HTR-8/SVneo (cell line): ENCODE data around the gene SH2D1A.
"Not testable (repeated sequence)": the region's sequence is repeated elsewhere in the genome, so short reads cannot be mapped to it uniquely, and the experiment has no call there.

ENCODE experiments used
- DNase-seq: peaks from one replicate; pipeline ENCODE4 v3.0.0; 2011; ENCODE audit warnings: low spot score, mixed read lengths; ENCODE audit not compliant: insufficient read length
- FAIRE-seq: peaks from 2 replicates; lab custom pipeline; 2011; peaks lifted over from hg19 to GRCh38; lab: Jason Lieb, UNC

Gene SH2D1A

DNA sequence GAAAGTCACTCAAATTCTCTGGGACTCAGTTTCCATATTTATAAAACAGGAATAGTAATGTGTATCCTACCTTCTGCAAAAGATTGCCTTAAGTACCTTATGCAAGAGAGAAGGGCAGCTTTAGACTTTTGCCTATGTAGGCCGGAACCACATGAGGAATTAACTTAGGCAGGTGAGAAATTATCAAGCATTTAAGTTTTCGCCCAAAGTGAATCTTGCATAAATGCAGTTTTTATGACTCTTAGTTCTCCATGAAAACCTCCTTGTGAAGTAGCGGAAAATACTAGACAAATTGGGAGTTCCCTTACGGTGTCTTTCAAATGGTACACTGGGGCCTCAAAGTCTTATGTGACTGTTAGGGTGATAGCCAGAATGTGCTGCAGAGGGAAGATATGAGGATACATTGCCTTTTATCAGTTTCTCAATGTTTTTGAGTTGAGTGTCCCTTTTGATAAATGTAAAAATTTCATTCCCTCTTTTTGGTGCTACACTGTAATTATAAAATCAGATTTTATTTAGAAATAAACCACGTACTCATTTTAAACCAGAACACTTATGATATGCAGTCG lies 2.6 kb downstream of the SH2D1A start:
- no peak for DNase-seq
- FAIRE-seq = no peak

DNA sequence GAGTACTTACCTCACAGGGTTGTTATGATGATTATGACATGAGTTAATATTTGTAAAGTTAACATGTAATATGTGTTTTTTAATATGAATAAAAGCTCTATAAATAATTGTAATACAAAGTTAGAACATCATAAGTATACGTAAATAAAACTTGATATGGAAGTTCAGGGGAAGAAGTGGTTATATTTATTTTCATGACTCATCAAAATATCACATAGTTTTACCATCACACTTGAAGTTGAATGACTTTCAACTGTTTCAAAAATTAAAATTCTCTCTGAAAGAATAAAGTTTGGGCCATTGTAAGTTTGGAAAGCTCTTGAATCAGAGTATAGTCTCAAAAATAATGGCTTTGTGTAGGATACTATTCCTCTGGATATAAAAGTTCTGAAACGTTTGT lies 8.3 kb downstream of the SH2D1A start:
- FAIRE-seq = no peak
- DNase-seq = no peak

DNA sequence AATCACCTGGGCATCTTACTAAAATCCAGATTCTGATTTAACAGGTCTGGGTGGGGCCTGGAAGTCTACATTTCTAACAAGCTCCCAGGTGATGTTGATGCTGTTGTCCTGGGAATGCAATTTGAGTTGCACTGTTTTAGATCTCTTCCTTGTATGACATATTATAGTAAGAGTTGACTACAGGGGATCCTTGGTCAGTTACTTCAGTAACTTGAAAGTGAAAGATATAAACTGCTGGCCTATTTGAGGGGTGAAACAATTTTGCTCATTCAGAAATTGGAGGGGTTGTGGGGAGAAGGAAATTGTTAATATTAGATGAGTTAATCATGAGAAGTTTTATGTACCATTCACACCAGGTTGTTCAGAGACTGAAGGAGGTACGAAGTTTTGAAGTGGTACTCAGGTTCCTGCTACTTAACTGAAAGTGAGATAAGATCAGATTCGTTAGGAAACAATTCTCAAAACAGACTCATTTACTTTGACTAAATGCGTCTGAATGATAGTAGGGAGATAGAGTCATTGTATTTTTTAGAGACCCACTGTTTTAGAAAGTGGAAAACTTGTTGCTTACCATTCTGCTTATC lies 12.5 kb downstream of the SH2D1A start:
- no peak for DNase-seq
- no peak for FAIRE-seq

DNA sequence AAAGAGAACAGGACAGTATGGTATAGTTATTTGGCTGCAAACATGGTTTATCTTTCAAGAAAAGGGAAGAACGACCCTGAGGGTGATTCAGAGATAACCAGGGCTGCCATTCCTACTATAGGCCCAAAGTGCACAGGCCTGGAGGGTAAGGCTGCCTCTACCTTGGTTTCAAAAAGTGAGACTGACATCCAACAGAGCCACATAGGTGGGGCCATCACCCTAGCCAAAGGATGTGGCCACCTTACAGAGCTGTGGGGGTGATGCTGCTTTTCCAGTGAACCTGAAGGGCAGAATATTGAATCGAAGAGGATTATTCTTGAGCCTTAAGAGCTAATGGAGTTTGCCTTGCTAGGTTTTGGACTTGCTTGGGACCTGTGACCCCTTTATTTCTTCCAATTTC lies 15.7 kb downstream of the SH2D1A start:
- FAIRE-seq = no peak
- DNase-seq = no peak

DNA sequence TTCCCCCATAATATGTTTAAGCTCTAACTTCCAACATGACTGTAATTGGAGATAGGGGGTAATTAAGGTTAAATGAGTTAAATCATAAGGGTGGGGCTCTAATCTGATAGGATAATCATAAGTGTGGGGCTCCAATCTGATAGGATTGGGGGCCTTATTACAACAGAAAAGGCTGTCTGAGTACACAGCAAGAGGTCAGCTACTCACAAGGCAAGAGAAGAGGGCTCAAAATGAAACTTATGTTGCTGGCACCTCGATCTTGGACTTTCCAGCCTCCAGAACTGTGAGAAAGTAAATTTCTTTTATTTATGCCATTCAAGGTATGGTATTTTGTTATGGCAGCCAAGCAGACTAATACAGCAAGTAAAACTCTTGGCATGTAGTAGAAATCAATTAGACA lies 16.4 kb downstream of the SH2D1A start:
- FAIRE-seq (no peak), DNase-seq (no peak)

DNA sequence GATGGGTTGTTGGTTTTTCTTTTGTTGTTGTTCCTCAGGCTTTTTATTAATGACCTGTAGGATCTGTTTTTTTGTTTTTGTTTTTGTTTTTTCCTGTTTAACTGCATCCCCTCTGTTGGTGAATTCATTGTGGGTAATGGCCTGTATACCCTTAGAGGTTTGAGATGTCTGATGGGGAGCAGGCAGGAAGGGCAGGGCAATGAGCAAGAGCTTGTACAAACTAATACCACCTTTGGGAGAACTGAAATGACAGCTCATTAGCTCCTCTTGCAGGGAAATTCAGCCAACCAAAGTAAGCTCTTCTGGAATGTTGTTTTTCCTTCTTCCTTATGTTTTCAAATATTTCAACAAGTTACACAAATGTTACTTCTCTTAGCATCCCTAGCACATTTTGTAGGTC lies 23.4 kb downstream of the SH2D1A start:
- FAIRE-seq (no peak), DNase-seq (no peak)

DNA sequence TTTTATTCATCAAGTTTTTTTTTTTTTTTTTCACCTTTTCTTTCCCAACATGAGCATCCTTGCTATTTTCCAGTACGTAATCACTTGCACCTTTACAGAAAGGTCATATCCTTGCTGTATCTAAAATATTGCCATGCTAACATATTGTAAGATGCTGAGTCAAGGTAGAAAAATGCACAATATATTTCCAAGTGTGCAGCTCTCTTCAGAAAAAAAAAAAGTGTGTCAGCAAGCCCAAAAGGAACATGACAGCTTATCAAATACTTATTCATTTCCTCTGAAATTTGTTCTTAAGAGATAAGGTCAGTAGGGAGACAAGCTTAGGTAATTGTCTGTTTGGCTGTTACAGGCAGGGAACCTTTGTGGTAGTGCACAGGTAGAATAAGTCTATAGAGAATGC lies 27.0 kb downstream of the SH2D1A start:
- FAIRE-seq (no peak), DNase-seq (no peak)

DNA sequence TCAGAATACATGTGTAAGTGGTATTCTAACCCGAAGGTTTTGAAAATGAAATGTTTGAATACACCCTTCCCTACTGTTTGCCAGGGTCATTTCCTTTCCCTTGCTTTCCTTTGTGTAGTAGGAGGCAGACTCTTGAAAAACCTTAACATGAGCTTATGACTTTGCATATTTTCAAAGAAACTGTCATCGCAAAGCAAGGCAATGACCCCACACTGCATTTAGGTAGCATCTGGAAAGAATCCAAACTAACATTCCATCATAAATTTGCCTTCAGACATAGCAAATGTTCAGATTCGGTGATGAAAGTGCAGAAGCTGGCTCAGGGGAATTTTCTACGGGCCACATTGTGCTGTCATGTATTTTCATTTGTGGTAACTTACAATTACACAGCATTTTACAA lies 32.3 kb downstream of the SH2D1A start:
- DNase-seq (no peak), FAIRE-seq (no peak)

DNA sequence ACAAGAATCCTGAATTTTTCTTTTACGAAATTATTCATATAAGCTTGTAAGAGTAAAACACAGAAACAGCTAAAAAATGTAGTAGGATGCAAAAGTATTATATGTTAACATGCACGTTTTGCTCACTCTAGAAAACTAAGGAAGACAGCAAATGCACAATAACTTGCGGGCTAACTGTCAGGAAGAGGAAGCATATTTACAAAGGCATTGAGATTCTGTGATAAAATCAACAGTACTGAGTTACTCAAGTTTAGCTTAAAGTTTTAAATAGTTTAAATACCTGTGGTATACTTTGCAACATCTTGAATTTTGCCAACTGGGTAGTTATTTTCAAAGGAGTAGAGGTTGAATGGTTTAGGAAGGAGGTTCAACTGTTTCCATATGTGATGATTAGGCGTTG lies 37.0 kb downstream of the SH2D1A start:
- FAIRE-seq (no peak), DNase-seq (no peak)

DNA sequence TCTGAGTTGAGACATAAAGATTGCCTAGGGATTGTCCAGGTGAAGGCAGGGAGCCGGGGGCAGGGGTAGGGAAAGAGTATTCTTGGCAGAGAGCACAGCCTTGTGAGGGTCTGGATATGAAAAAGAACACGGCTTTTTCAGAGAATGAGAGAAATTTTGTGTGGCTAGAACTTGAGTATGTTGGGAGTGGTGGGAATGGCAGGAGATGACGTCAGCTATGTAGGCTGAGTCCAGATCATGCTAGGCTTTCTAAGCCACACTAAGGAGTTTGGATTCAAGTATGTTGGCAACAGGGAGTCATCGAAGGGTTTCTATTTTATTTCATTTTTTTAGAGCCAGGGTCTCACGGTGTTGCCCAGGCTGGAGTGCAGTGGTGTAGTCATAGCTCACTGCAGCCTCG lies 40.0 kb downstream of the SH2D1A start:
- FAIRE-seq = no peak
- no peak for DNase-seq

DNA sequence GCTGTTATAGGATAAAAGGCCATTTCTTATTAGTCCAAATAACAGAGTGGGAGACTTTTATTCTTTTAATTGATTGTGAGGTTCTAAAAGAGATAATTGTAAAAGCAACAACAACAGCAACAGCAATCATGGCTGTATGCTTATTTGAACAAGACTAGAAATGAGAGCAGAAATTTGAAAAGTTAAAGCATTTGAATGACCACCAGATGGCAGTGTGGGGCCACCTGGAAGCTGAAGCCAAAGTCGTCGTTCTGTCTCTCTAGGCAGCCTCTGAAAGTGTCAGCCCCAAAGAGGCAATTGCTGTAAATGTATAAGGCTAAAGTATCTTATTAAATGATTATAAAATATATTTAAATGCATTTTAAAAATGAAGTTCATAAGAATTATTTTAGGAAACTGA lies 42.2 kb downstream of the SH2D1A start:
- DNase-seq = peak; percentile 1

DNA sequence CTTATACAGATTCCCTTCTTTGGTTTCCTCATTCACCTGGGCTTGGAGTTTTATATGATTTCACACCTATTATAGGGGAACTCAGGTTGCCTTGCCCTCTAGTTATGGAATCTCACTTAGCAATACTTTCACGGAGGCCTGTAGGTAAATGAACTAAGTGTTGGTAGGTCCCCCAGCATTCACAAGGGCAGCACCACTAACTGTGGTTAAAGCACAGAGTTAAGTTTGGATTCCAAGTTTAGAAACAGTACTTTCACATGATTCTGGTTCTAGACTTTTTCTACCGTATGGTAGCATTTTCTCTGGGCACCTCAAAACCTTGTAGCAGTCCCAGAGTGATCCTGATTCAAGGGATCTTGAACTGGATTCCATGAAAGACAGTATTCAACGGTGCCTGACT lies 46.4 kb downstream of the SH2D1A start:
- FAIRE-seq (no peak), DNase-seq (no peak)

More for the DNA sequence above, 42.2 kb downstream of the SH2D1A start:
- FAIRE-seq = no peak

DNA sequence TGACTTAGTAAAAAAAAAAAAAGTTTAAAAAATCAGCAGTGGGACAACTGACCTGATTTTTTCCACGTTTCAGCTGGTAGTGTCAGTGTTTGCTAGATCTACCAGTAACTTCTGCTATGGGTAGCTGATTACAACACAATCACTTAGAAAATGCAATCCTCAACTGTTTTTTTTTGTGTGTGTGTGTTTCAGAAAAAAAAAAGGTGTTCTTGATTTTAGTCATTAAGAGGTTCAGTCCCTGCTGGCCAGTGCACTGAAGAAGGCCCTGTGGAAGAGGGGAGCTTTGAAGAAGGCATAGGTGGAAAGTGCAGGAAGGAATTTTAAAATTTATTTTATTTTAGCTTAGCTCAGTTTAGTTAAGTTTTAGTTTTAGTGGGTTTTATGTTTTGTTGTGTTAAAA lies 46.9 kb downstream of the SH2D1A start:
- no peak for DNase-seq
- no peak for FAIRE-seq

DNA sequence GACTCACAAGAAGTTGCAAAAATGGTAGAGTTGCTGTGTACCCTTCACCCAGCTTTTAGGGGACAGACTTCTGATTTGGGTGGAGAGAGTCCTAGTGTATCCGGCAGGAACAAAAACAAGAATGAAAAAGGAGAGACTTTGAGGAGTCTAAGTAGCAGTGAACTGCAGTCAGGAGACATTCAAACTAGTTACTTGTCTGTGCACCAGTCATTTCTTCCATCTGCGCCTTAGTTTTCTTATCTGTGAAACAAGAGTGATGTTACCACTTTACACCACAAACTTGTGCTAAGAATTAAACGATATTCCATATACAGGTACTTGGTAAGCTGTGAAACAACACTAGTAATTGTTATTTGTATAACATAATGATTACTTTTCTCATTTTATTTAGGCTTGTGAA lies 47.3 kb downstream of the SH2D1A start:
- DNase-seq = no peak
- no peak for FAIRE-seq

DNA sequence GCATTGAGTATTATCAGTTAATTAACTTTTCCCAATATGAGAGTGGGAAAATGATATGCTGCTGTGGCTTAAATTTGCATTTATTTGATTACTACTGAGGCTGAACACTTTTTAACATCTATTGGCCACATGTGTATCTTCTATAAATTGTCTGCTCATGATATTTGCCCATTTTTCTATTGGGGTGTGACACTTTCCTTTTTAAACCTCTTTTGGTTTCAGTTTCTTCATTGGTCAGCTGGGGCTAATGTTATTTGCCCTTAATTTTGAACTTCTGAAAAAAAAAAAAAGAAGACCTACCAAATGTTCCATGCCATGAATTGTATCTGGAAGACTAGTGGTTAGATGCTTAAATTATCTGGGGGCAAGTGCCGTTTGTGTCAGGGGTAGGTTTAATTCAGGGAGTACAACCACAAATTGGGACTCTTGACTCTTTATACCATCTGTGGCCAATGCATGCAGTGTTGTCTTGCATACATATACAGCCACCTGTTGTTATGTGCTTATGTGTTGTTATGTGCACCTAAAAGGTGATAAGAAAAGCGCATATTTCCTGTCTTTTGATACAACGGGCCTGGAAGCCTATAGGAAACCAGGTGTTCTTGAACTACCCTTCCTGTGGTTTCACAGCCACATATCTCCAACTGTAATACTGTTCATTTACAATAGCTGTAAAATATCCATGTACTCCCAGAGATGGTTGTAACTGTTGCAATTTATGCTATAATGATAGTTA lies 49.0 kb downstream of the SH2D1A start:
- FAIRE-seq (no peak), DNase-seq (no peak)

DNA sequence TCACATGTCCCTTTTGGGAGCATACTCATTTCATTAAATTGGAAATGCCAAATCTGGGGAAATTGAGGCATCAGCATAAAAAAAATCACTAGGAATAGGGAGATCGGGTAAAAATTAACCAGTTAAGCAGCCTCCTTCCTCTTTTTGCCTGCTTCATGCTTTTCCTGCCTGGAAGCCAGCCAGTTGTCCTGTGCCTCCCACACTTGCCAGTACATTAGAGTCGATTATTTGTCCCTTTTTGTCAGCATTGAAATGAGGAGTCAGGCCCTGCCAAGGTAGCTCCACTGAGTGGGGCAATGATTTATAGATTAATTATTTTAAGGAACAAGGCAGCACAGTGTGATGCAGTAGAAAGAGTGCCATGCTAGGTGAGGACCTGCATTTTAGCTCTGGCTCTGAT lies 55.3 kb downstream of the SH2D1A start:
- no peak for DNase-seq

DNA sequence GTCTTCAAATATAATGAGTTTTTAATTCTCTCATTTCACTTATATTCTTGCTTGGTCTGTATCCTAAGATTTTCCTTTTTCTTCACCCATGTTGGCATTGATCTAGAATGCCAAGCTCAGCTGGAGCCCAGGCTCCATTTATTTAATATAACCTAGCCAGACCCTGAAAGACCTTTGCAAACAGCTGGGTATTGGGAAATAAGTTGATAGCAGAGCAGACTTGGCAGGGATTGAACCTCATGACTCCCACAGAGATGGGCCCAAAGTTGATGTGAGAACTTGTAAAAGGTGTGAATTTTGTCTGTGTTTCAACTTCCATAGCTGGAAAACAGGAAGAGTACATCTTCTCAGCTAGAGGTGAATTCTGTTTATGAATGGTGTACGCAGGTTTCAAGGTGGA lies 59.5 kb downstream of the SH2D1A start:
- DNase-seq = no peak
- FAIRE-seq = no peak

More for the DNA sequence above, 55.3 kb downstream of the SH2D1A start:
- FAIRE-seq = no peak

DNA sequence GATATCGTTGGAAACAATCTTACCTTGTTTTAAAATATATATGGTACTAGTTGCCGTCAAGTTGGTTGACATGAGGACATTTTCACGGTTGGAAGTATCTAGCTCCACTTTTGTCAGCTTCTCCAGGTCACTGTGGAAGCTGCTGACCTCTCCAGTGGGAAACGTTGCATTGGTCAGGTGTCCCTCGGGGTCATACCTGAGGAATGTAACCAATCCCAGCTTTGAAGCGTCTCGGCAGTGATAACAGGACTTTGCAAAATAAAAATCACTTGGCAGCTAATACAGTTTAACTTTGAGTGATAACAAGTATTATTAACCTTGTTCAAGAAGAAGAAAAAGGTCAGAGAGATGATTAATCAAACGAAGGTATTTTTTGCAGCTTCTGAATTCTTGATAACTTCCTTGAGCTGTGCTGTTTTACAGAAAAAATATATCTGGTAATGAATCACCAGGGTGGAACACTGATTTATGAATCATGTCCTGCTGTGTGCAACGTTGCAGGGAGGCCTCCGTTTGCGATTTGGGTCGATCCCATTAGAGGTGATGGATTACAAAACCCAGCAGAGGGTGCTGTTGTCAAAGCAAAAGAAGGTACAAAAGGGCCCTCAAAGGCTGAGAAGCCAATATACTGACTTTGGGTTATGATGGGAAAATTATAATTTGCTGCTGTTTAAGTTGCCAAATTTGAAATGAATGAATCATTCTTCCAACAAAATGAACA lies 60.1 kb downstream of the SH2D1A start:
- FAIRE-seq = no peak
- peak; percentile 30 for DNase-seq

DNA sequence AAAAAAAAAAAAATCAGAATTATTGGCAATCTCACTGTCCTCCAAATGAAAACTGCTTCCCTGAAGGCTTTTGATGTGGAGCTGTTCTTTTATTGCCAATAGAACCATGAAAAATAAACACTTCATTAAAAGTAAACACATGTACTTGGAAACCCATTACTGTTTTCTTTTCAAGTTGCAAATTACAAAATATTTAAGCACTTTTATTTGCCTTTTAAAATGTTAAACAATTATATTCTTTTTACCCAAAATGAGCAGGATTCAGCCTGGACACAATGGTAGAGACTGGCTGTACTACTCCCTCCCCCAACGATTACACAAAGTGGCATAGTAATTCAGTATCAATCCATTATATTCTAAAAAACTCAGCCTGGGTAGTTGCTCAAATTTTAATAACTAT lies 60.9 kb downstream of the SH2D1A start:
- DNase-seq (no peak), FAIRE-seq (no peak)

DNA sequence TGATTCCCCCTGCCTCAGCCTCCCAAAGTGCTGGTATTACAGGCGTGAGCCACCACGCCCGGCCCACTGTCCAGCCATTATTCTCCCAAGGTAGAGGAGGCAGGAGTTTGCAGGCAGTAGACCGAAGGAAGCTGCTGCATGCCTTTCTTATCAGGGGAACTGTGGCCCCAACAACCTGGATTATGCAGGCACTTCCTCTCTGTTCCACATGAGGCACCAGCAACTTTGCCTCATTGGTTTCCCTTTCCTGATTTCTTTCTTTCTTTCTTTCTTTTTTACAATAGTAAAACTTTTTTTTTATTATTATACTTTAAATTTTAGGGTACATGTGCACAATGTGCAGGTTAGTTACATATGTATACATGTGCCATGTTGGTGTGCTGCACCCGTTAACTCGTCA lies 62.0 kb downstream of the SH2D1A start:
- not testable (repeated sequence) for FAIRE-seq, DNase-seq

DNA sequence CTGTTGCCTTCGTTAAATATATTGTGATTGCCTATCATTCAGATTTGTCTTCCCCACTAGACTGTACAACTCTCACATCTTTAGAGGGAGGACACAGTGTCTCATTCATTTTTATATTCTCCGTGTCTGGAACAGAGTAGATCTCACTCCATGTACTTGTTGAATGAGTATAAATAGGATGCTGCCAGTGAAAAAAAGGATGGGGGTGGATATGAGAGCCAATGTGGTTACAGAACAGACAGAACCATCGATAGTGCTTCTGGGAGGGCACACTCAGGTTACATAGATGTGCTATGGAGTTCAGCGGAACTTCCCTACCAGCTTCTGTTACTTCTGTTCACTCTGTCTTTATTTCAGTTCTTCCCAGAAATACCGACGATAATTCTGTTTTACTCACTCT lies 66.9 kb downstream of the SH2D1A start:
- no peak for DNase-seq
- no peak for FAIRE-seq
